Central memory CD4-positive, alpha-beta T cell (primary cell): ENCODE results near the gene LMX1B.

Experiments used
- DNase-seq: peaks from one replicate; pipeline ENCODE4 v3.0.0; 2022

LMX1B gene

DNA sequence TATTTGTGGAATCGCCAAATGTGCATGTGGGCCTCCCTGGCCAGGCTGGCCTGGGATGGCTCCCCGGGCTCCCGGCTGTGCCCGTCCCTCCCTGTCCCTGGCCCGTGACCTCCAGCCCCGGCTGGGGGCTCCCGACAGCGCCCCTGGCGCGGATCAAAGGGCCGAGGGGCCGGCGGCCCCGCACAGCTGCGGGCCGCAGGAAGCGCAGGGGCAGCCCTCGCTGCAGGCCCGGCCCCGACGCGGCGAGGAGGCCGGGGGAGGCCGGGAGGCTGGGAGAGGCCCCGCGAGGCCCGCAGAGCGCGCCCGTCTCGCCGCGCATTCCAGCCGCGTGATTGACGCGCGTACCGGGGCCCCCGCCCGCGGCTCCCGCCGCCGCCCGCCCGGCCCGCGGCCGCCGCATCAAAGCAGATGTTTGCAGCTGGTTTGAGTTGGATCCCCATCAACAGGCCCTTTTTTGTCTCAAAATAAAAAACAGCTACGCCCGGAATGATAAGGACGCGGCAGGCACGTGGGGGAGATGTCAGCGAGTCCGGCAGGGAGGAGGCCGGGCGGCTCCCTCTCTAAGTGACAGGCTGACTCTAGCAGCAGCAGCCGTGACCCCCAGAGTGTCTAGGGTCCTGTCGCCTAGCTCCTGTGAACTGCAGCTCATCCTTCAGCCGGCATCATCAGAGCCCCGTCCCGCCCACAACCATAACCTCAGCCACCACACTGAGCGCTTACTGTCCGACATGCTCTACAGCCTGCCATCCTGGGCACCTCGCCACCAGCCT, 69.4 kb downstream of the LMX1B start:
- no peak for DNase-seq

DNA sequence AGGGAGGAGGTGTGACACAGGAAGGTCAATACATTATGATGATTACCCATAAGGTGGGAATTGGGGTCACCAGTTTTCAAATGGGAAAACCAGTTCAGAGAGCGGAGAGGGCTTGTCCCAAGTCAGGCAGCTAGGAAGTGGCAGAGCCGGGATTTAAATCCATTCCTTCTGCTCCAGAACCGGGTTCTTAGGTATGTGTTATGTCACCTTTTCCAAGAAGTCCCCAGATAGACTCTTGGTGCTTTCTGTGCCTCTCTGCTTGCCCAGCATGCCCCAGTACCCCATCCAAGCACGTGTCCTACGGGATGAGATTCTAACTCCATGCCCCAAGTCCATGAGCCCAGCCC, 69.9 kb downstream of the LMX1B start:
- no peak for DNase-seq

DNA sequence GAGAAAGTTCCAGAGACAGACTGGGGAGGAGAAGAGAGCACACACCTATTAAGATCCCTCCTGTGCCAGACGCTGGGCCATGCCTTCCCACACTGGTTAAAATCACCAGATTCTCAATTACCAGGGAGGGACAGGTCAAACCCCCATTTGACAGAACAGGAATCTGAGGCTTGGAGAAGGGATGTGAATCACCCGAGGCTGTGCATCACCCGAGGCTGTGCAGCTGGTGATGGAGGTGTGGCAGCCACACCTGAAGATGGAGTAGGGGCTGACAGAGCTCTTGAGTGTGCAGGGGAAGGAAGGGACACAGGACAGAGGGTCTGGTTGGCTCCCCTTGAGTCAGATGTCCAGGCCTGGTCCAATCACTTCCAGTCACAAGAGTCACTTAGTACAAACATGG, 70.6 kb downstream of the LMX1B start:
- DNase-seq, result no peak

DNA sequence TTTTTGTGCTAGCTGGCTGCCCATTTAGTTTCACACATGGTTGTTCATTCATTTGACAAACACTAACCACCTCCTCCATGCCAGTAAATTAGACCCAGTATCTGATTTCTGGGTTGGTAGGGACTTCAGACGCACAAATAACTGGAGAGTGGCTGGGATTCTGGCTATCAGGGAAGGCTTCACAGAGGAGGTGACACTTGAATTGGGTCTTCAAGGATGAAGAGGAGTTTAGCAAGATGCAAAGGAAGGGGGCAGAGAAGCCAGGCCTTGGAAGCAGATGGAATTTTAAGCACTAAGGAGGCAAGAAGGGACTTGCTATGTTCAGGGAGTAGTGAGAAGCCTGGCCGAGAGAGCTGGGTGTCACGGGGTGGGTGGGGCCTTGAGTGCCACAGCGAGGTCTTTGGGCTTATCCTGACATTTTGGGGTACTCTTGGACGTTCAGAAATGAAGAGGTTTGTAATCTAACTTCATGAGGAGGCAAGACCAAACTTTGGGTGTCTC, 71.3 kb downstream of the LMX1B start:
- no peak for DNase-seq

DNA sequence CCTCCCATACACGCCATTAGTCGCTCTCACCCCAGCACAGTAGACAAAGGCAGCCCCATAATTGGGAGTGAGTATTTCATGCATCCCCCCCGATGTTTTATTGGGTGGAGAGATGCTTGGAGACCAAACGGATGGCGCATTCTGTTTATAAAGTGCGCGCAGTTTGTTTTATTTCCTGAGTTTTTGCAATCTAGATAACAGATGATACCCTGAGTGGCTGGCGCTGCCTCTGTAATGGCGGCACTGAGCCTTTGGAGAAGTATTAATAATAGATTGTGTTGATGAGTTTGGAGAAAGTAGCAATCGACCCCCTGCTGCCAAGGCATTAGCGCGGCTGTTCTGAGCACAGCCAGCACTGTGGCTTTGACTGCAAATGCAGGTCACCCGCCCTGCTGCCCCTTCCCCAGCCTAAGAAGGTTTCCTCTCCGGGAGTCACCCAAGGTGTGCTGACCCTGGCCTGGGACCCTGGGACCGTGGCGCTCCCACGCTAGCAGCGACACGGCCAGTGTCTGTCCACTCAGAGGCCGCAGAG, 74.3 kb downstream of the LMX1B start:
- no peak for DNase-seq

DNA sequence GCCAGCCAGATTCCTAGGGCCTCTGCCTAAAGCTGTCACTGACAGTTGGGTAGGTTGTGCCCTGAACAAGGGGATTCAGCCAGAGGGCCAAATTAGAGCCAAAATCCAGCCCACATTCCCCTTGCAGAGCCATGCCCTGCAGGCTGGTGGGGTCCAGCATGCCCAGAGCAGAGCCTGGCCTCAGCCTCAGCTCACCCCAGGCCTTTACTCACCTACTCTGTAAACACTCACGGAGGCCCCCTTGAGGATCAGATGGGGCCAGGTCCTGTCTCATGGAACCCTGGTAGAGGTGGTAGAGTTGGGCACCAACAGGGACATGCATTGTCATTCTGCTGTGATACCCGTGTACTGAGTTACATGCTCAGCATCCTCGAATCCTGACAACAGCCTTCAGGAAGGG, 74.9 kb downstream of the LMX1B start:
- no peak for DNase-seq

DNA sequence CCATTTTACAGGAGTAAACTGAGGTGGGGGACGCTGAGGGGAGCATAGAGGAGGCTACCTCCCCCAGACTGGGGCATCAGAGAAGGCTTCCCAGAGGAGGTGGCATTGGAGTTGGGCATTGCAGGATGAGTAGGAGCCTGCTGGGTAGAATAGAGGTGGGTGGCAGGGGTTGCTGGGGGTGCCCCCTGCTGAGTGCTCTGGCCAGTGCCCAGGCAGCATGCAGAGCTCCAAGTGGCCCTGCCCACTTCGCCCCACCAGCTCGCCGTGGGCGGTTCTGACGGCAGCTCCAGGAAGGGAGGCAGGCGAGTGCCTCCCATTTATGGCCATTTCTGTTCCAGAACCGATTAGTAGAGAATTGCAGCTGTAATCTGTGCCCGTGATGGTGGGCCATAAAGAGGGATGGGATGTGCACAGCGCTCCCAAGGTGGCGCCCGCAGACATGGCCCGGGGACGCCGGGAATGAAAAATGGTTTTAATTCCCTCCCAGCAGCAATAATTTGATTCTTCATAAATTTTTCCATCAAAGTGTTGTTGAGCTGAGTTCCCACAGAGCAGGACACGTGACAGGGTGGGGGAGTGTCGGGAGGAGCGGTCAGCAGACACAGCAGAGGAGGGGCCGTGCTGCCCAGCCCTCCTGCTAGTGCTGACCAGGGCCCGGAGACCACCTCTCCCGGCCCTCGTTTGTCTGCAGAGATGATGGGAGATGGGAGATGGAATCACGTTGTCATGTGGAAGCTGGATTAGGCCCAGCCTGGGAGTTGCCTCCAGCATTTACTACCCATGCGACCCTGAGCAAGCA, 75.5 kb downstream of the LMX1B start:
- no peak for DNase-seq

DNA sequence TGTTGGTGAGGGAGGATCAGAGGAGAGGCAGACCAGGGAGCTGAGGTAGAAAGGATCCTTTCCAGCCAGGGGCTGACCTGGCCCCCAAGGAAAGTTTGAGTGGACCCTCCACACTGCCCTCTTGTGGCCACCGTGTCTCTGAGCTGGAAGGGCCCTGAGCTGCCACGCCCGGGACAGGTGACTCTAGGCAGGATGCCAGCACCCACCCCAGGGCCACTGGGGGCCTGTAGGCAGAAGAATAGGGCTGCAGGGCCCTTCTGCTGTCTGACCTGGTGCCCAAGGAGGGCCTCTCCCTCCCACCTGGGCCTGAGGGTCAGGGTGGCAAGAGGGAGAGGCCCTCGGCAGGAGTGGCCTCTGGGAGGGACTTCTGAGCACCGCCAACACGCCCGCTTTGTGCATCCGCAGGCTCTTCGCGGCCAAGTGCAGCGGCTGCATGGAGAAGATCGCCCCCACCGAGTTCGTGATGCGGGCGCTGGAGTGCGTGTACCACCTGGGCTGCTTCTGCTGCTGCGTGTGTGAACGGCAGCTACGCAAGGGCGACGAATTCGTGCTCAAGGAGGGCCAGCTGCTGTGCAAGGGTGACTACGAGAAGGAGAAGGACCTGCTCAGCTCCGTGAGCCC, 76.8 kb downstream of the LMX1B start:
- DNase-seq, result no peak

DNA sequence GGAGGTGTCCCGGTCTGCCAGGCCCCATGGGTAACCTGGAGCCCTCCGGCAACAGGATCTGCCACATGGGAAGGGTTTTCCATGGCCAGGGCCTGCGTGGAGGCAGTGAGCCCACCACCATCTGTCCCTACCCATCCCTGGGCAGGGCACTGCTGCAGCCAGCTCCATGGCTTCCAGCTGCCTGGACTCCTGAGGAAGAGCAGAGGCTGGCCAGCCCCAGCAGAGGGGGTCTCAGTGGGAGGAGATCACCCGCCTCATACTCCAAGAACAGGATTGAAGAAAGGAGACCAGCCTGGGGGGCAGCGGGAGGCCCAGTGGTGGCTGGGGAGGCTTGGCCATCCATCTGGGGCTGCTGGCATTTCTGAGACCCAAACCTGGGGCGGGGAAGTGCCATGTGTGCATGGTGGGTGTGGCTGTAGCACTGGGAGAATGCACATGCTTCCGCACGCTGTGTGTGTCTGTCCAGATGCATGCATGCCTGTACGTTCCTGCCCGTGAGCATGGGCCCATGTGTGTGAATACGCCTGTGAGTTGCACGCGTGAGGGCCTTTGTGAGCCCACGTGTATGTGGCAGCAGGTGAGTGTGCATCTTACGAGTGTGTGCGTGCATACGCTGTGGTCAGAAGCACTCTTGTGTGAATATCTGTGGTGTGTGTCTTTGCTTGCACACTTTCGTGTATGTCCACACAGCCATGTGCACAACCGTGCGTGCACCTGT, 78.5 kb downstream of the LMX1B start:
- DNase-seq, result no peak

DNA sequence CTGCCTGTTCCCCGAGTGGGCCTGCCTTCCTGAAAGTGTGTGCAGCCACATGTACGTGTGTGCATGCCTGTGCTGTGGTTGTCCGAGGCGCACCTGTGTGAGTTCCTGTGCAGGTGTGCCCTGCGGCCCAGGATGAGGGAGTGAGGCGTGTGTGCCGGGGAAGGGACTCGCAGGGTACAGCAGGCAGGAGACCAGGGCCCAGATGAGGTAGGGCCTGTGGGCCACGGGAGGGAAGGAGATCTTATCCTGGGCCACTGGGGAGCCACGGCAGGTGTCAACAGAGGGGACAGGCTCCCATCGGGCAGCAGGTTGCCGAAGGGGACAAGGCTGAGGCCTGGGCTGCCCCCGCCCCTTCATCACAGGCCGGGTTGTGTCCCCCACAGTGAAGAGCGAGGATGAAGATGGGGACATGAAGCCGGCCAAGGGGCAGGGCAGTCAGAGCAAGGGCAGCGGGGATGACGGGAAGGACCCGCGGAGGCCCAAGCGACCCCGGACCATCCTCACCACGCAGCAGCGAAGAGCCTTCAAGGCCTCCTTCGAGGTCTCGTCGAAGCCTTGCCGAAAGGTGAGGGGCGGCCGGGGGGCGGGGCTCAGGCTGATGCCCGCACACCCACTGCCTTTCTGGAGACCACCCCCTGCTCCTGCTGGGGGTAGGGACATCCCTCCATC, 79.2 kb downstream of the LMX1B start:
- no peak for DNase-seq

DNA sequence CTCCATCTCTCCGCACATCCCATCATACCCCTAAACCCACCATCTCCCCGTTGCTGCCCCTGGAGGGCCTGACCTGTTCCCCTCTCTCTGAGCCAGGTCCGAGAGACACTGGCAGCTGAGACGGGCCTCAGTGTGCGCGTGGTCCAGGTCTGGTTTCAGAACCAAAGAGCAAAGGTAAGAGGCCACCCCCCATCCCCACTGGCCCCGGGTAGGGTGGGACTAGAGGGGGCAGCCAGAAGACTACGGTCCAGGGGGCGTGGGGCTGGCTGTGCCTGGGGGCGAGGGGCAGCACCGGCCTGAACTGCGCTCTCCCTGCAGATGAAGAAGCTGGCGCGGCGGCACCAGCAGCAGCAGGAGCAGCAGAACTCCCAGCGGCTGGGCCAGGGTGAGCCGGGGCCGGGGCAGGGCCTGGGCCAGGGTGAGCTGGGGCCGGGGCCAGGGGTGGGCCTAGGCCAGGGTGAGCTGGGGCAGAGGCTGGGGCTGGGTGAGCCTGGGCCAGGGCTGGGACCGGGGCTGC, 79.8 kb downstream of the LMX1B start:
- no peak for DNase-seq

DNA sequence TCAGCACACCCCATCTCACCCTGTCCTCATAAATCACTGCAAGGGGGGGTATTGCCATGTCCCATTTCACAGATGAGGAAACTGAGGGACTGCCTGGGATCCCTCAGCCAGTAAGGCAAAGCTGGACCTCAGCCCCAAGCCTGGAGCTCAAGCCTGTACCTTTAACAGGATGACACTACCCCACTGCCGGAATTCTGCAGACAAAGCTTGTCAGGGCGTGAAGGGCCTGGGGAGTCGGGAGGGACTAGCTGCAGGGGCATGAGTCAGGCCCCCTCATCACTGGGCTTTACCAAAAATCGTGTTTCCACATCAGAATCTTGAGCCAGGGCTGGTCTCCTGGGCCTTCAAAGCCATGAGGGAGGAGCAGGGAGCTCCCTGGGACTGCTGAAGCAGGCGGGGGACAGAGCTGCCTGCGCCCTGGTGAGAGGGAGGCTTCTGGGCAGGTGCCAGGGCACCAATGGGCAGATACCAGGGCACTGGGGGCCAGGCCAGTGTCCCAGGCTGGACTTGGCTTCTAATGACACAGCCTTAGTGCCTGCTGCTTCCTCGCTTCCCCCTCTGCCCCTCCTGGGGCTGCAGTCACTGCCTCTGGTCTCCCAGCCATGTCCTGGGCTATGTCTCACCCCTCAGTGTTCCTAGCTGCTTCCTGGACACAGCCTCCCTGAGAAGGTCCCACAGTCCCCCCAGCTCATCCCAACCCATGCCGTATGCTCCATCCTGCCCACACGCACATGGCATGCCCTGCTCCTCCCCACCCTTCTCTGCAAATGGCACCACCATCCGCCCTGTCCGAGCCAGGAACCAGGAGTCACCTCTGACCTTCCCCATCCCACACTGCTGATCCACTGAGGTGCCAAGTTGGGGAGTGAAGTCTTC, 80.7 kb downstream of the LMX1B start:
- DNase-seq, result no peak

DNA sequence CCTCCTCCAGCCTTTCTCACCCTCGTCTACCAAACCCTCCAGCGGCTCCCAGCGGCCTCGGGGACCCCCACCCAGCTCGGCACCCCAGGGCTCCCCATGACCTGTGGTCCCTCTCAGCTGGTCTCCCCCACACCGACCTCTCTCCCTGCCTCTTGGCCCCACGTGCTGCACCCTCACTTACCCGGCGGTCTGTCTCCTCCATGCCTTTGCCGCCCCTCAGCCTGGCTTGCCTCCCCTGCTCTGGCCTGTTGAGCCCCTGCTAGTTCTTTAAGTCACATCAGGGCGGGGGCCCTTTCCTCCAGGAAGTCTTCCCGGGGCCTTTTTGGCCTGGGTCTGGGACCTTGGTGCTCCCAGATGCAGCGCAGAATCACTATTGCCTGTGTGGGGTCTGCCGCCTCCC, 81.5 kb downstream of the LMX1B start:
- DNase-seq, result no peak

DNA sequence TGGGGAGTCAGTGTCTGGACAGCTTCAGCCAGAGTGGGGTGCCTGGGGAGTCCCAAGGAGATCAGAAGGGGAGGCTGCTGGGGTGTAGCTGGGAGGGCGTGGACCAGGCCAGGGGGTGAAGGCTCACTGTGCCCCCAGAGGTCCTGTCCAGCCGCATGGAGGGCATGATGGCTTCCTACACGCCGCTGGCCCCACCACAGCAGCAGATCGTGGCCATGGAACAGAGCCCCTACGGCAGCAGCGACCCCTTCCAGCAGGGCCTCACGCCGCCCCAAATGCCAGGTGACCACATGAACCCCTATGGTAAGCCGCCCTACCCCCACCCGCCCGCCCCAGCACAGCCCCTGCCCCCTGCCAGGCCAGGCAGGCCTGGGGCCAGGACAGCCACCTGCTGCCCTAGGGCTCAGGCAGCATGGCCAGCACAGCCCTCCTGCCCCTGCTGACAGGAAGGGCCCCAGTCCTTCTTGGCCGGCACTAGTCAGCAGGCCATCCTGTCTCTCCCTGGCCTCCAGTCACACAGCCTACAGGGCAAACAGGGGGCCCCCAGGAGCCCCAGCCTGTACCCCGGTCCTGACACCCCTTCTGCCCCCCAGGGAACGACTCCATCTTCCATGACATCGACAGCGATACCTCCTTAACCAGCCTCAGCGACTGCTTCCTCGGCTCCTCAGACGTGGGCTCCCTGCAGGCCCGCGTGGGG, 82.1 kb downstream of the LMX1B start:
- no peak for DNase-seq

DNA sequence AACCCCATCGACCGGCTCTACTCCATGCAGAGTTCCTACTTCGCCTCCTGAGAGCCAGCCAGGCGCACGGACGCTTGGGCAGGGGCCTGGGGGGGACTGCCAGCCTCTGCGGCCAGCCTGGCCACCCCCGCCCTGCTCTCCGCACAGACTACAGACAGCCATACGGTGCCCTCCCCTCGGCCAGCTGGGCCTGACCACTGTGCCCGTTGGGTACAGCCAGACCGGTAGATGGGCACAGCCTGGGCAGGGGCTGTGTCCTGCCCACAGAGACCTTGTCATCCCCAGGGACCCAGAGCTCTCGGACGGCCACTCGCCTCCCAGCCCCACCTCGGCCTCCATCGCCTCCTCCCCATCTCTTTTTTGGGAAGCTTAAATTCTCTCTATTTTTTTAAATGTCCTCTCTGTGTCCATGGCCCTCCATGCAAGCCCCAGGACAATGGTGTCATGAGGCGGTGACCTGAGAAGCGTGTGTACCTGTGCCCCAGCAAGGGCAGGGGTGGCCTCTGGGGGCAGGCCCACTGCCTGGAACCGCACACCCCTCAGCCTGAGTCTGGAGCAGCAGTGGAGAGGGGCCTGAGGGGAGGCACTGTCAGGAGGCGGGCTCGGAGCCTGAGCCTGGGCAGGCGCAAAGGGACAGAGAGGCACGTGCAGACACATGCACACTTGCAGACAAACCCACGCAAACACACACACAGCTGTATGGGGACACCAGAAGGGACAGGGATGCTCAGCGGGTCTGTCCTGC, 82.8 kb downstream of the LMX1B start:
- no peak for DNase-seq

DNA sequence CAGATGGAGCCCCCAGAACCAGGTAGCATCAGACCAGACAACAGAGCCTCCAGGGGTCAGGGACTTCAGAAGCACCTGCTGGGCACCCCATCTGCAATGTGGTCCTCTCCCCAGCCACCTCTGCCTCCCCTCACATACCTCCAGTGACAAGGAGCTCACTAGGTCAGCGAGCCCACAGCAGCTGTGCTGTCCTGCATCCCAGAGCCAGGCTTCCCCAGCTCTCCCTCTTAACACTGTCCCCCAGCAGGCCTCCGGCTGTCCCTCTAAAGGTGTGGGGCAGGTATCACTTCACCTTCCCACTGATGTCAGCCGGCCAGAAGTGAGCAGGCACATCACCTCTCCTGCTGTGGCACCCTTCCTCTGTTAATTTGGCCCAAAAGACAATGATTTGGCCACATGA, 83.6 kb downstream of the LMX1B start:
- no peak for DNase-seq

DNA sequence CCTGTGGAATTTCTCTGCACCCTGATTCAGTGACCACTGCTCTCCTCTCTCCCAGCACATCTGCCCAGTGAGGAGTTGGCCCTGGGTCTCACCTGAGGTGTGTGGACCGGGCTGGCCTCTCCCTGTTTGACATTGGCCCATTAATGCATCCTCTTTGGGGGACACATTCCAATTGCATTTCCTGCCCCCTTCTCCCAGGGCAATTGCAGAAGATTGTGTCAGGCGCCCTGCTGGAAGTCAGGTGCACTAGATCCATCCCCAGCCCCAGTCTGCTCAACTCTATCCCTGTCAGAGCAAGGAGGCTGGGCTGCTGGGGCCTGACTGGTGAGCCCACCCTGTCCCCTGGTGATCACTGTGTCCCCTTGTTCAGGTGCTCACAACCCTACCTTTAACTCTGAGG, 84.5 kb downstream of the LMX1B start:
- no peak for DNase-seq

DNA sequence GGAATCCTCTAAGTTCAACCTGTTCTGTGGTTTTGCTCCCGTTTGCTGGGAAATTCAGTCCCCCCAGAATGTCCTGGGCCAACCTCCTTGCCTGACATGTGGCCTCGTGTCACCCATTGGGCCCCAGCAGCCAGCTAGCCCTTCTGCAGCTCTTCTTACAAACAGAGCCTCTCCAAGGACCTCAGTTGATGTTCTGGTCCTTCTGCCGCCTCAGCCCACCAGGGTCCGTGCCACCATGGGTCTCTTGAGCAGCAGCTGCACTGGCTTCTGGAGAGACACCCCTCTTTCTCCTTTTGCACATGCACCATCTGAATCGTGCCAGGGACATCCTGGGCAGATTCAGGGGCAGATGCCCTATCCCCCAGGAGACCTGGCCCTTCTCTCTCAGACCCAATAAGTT, 85.0 kb downstream of the LMX1B start:
- no peak for DNase-seq

DNA sequence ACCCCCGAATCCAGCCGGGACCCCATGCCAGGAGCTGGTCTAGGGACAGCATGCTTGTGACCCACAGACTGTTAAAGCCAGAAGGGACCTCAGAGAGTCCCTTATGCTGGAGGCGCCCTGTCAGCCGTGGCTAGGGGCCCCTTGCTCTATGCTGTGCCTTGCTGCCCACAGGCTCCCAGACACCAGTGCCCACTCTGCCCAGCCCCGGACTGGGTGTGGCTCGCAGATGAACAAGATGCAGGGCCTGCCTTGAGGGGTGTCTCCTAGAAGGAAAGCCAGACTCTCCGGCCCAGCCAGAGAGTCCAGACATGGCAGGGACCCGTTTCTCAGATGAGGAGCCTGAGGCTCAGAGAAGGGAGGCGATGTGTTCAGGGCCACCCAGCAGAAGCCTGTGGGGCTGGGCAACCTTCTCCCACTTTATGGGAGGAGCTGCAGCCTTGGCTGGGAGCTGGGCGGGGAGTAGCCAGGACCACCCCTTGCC, 85.7 kb downstream of the LMX1B start:
- DNase-seq, result no peak

DNA sequence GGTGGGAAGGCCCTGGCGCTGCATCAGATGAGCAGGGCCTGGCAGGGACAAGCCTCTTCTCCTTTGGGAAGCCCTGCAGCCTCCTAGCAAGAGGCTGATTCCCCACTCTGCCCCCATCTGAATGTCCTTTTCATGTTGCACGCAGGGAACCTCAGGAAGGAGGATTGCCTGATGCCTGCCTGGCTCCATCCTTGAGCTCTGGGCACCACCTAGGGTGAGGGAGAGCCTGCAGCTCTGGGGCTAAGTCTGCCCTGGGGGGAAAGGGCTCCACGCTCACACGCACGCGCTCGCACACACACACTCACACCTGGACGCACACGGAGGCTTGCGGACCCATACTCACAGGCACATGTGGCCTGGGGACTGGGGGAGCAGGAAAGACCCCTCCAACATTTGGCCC, 86.6 kb downstream of the LMX1B start:
- no peak for DNase-seq
